ENCODE results near the gene MEMO1.
"Not testable (repeated sequence)": the region's sequence is repeated elsewhere in the genome, so short reads cannot be mapped to it uniquely, and the experiment has no call there.

Gene MEMO1

GRCh38 chr2:31900156-31900555 is 110.7 kb downstream of the MEMO1 start:
- not testable (repeated sequence) for DNase-seq

GRCh38 chr2:31898346-31898745 is 112.5 kb downstream of the MEMO1 start:
- DNase-seq: not testable (repeated sequence)

GRCh38 chr2:31897340-31897739 is 113.5 kb downstream of the MEMO1 start:
- DNase-seq: not testable (repeated sequence)

GRCh38 chr2:31896293-31896692 is 114.5 kb downstream of the MEMO1 start:
- no peak for DNase-seq

- DNase-seq: no peak
Observed at GRCh38 chr2:31894656-31895055, 116.2 kb downstream of the MEMO1 start.

- DNase-seq: no peak
Observed at GRCh38 chr2:31893094-31893493, 117.7 kb downstream of the MEMO1 start.

- no peak for DNase-seq
Observed at GRCh38 chr2:31889044-31889443, 121.8 kb downstream of the MEMO1 start.

GRCh38 chr2:31888550-31888949 is 122.3 kb downstream of the MEMO1 start:
- no peak for DNase-seq

GRCh38 chr2:31886700-31887099 is 124.1 kb downstream of the MEMO1 start:
- no peak for DNase-seq

- DNase-seq: no peak
Observed at GRCh38 chr2:31877008-31877407, 133.8 kb downstream of the MEMO1 start.

- DNase-seq: no peak
Observed at GRCh38 chr2:31874071-31874470, 136.7 kb downstream of the MEMO1 start.

GRCh38 chr2:31865215-31865614 is 145.6 kb downstream of the MEMO1 start:
- DNase-seq: no peak

- no peak for DNase-seq
Observed at GRCh38 chr2:31863867-31864266, 146.9 kb downstream of the MEMO1 start.

- DNase-seq: not testable (repeated sequence)
Observed at GRCh38 chr2:31863015-31863656, 147.7 kb downstream of the MEMO1 start.

- no peak for DNase-seq
Observed at GRCh38 chr2:31859959-31860358, 150.8 kb downstream of the MEMO1 start.

- no peak for DNase-seq
Observed at GRCh38 chr2:31853521-31853920, 157.3 kb downstream of the MEMO1 start.

- not testable (repeated sequence) for DNase-seq
Observed at GRCh38 chr2:31842150-31842549, 168.7 kb downstream of the MEMO1 start.

GRCh38 chr2:31835450-31835849 is 175.4 kb downstream of the MEMO1 start:
- DNase-seq: no peak

- DNase-seq: no peak
Observed at GRCh38 chr2:31832363-31832762, 178.4 kb downstream of the MEMO1 start.

- DNase-seq: no peak
Observed at GRCh38 chr2:31831585-31831984, 179.2 kb downstream of the MEMO1 start.

GRCh38 chr2:31828891-31829290 is 181.9 kb downstream of the MEMO1 start:
- DNase-seq: no peak

GRCh38 chr2:31823558-31823957 is 187.2 kb downstream of the MEMO1 start:
- DNase-seq: no peak

GRCh38 chr2:31822587-31822986 is 188.2 kb downstream of the MEMO1 start:
- no peak for DNase-seq

Measured in NCI-H1694 (cell line).